Activated CD4-positive, alpha-beta T cell treated with anti-CD3 and anti-CD28 coated beads, Interleukin-2, amount 10 ng/mL, durations not matched to agents 7 days and 5 days (primary cell): ENCODE data around the gene TRIM26. TPM values are rescaled to one million over a fixed set of nuclear protein-coding genes. Genes with fewer than 3 reads are reported as not detected.

ENCODE experiments used
- CTCF ChIA-PET: fragments of 350-600 bp; sonication (Branson Sonifier 250); formaldehyde crosslinking; loops from one replicate; lab custom pipeline; 2021; ENCODE audit warnings: antibody characterized with exemption; lab: Charles Lee
- POLR2A ChIA-PET: fragments of 350-600 bp; sonication (Branson Sonifier 250); formaldehyde crosslinking; loops from one replicate; lab custom pipeline; 2021; ENCODE audit warnings: antibody characterized with exemption; lab: Charles Lee
- DNase-seq: peaks from one replicate; pipeline ENCODE4 v3.0.0-alpha.2; 2020
- H3K27ac Mint-ChIP-seq: one replicate; pipeline ENCODE4 v1.8.0; 2021; ENCODE audit warnings: mild to moderate bottlenecking, moderate library complexity, mixed read lengths
- H3K27me3 Mint-ChIP-seq: one replicate; pipeline ENCODE4 v1.8.0; 2021; ENCODE audit warnings: mixed read lengths
- H3K36me3 Mint-ChIP-seq: one replicate; pipeline ENCODE4 v1.8.0; 2021; ENCODE audit warnings: low read depth, mixed read lengths
- H3K4me1 Mint-ChIP-seq: one replicate; pipeline ENCODE4 v1.8.0; 2021; ENCODE audit warnings: mixed read lengths
- H3K4me3 Mint-ChIP-seq: one replicate; pipeline ENCODE4 v1.8.0; 2021; ENCODE audit warnings: mild to moderate bottlenecking, moderate library complexity, mixed read lengths
- H3K9me3 Mint-ChIP-seq: one replicate; pipeline ENCODE4 v1.8.0; 2021; ENCODE audit warnings: mixed read lengths
- total RNA-seq, 2 experiments: library from RNA; stranded (reverse); gene quantifications; one replicate each; pipeline ENCODE4 v1.2.3, GENCODE V29; 2021

The TRIM26 gene
- total RNA-seq, 2 experiments from 2014 or later: 84.6 to 88.3 TPM

DNA sequence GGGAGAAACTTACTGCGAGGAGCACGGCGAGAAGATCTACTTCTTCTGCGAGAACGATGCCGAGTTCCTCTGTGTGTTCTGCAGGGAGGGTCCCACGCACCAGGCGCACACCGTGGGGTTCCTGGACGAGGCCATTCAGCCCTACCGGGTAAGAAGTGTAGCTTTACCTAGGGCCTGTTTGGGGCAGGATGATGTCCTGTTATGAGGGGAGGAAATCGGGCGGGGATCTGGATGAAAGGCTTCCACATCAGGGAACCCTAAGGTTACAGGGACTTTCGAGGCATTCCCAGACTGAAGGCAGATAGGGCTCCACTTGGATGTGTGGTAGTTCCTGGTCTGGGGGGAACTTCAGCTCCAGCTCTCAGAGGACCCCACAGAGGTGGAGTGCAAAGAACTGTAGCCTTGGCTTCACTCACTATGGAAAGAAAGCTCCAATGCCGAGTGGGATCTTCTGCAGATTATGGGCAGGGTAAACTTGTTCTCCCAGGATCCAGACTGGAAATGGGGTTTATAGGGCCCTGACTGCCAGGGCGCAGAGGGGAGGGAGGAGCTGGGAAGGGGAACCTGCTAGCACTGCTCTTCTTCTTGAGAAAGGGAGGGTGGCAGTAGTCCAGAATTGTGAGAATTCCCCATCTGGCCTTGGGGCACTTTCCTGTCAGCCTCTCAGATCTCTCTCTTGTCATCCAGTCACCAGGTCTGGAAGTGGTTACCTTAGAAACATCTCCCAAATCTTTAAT is 49.1 kb downstream of the TRIM26 start:
- no peaks in the 10 kb centered on the region for H3K36me3 Mint-ChIP-seq
- peaks cover 22% of the 10 kb centered on the region for H3K4me1 Mint-ChIP-seq
- no peak for DNase-seq
- H3K27me3 Mint-ChIP-seq: peaks cover 21% of the 10 kb centered on the region
- no peak overlapping the region for H3K27ac Mint-ChIP-seq
- H3K9me3 Mint-ChIP-seq: no peaks in the 10 kb centered on the region
- ChIA-PET POLR2A (no interaction called here), CTCF (no interaction called here)
- H3K4me3 Mint-ChIP-seq: no peak overlapping the region

GRCh38 chr6:30163090-30163917 is 49.9 kb downstream of the TRIM26 start, which contains the start of gene TRIM15:
TRIM15 (plus strand) TSS chr6:30163546; CDS start chr6:30163685, 139 bp downstream.
- POLR2A ChIA-PET: no interaction called here
- CTCF ChIA-PET: no interaction called here
- Mint-ChIP-seq H3K4me3 (no peak within 1 kb of the TSS), H3K4me1 (peaks cover 23% of the 10 kb centered on the region), H3K27me3 (peaks cover 14% of the 10 kb centered on the region), H3K27ac (no peak within 1 kb of the TSS), H3K9me3 (no peaks in the 10 kb centered on the region), H3K36me3 (no peaks in the 10 kb centered on the region)
- no peak for DNase-seq

DNA sequence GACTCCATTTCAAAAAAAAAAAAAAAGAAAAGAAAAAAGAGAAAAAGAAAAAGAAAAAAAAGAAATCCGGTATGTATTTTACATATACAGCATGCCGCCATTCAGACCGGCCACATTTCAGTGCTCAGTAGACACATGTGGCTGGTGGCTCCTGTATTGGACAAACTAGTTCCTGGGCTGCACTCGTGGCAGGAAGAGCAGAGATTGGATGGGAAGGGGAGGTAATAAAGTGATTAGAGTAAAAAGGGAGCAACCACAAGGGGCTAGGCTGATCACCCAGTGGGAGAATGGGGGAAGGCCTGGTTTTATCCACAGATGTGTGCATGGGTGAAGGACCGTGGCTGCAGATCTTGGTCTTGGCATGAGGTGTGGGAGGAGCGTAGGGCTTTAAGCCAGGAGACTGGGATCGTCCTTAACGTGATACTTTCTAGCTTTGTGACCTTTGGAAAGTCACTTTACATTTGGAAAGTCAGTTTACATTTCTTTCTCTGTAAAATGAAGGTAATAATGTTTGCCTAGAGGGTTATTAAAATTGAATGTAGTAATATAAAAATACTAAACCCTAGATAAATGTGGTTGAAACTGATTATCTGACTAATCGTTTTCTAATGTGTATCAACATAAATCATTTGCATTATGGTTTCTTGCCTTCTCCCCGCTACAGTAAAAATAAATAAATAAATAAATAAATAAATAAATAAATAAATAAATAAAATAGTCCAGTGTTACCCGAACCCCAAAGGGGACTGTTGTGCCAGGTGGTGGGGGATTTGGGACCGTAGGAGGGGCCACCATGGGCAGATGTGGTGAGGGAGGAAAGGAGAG is 50.7 kb downstream of the TRIM26 start:
- H3K27me3 Mint-ChIP-seq: peaks cover 11% of the 10 kb centered on the region
- DNase-seq: no peak
- no peaks in the 10 kb centered on the region for H3K9me3 Mint-ChIP-seq
- H3K4me1 Mint-ChIP-seq: peaks cover 25% of the 10 kb centered on the region
- no peaks in the 10 kb centered on the region for H3K36me3 Mint-ChIP-seq
- POLR2A ChIA-PET: no interaction called here
- H3K27ac Mint-ChIP-seq: no peak overlapping the region
- H3K4me3 Mint-ChIP-seq: no peak overlapping the region
- CTCF ChIA-PET: interaction anchor here (0.6 kb wide), 1 partner anchor 371 kb away, joined by 3 read pairs; no protein-coding TSS in a partner anchor

DNA sequence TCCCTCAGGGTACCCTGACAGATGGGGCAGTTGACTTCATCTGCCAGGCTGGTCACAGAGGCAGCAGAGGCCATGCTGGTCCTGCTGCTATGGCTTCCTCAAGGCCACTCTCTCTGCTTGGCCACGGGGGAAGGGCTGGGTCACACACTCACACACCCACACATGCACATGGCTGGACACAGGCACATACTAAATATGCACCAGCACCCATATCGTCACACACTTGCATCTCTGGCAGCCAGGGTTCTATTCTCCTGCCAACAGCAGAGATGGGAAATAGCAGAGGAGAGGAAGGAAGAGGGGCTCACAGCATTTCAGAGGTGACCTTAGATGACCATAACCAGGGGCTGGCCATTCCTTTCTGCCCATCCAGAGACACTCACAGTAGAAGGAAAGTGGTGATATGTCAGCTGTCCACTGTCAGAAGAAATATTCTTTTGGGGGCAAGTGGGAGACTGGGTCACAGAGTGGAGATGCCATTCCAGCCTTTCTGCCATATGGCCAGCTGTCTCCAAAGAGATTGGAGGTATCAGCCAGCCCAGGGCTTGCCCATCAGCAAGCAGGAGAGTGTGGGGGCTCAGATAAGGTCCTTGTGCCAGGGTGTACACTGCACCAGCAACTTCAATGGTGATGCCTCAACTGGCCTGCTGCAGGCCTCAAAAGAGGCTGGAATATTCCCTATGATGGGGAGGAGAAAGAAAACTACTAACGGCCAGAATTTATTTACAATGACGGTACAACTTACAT is 52.2 kb downstream of the TRIM26 start, which contains the start of gene TRIM10:
Gene TRIM10 (minus strand): TSS at position 427 of the 747 bp plus-strand sequence. CDS start 353 bp downstream, at position 74.
- peaks cover 17% of the 10 kb centered on the region for H3K4me1 Mint-ChIP-seq
- POLR2A ChIA-PET: no interaction called here
- peaks cover 8% of the 10 kb centered on the region for H3K27me3 Mint-ChIP-seq
- no peak within 1 kb of the TSS for H3K4me3 Mint-ChIP-seq
- H3K9me3 Mint-ChIP-seq: no peaks in the 10 kb centered on the region
- no peak within 1 kb of the TSS for H3K27ac Mint-ChIP-seq
- CTCF ChIA-PET: no interaction called here
- no peak for DNase-seq
- H3K36me3 Mint-ChIP-seq: no peaks in the 10 kb centered on the region

- no peak for DNase-seq
- Mint-ChIP-seq H3K36me3 (no peaks in the 10 kb centered on the region), H3K27me3 (peaks cover 10% of the 10 kb centered on the region), H3K4me1 (peaks cover 17% of the 10 kb centered on the region), H3K27ac (no peak overlapping the region), H3K9me3 (no peaks in the 10 kb centered on the region), H3K4me3 (no peak overlapping the region)
- POLR2A ChIA-PET: no interaction called here
- CTCF ChIA-PET: no interaction called here
Observed at GRCh38 chr6:30160008-30160784, 53.0 kb downstream of the TRIM26 start.

GRCh38 chr6:30158475-30159040 is 54.6 kb downstream of the TRIM26 start:
- ChIA-PET POLR2A (no interaction called here), CTCF (interaction anchor here (0.6 kb wide), 1 partner anchor 98 kb away, joined by 3 read pairs; the partner anchor contains the start of gene POLR1H)
- Mint-ChIP-seq H3K27me3 (peaks cover 13% of the 10 kb centered on the region), H3K27ac (no peak overlapping the region), H3K36me3 (no peaks in the 10 kb centered on the region), H3K9me3 (no peaks in the 10 kb centered on the region), H3K4me1 (peaks cover 15% of the 10 kb centered on the region), H3K4me3 (no peak overlapping the region)
- DNase-seq: no peak

DNA sequence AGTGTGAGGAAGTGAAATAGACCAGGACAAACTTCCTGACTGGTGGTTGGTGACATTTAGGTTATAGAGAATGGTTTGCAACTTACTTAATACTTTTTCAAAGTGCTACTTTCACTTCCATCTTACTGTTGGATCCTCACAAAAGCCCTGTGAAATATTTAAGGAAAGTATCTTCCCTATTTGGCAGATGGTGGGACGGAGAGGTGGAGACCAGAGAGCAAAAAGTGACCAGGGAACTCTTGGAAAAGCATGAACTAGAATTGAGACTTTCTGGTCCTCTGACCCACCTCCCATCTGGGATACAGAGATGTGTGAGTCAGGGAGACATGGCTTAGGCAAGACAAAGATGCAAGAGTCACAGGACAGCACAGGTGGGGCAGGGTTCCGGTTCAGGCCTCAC is 55.2 kb downstream of the TRIM26 start:
- Mint-ChIP-seq H3K4me1 (peaks cover 9% of the 10 kb centered on the region), H3K4me3 (no peak overlapping the region), H3K27me3 (peaks cover 17% of the 10 kb centered on the region), H3K27ac (no peak overlapping the region), H3K36me3 (no peaks in the 10 kb centered on the region), H3K9me3 (no peaks in the 10 kb centered on the region)
- ChIA-PET CTCF (interaction anchor here (0.6 kb wide), 1 partner anchor 97 kb away, joined by 3 read pairs; the partner anchor contains the start of gene POLR1H), POLR2A (no interaction called here)
- DNase-seq: no peak

GRCh38 chr6:30157581-30157980 is 55.6 kb downstream of the TRIM26 start:
- H3K9me3 Mint-ChIP-seq: no peaks in the 10 kb centered on the region
- ChIA-PET CTCF (no interaction called here), POLR2A (no interaction called here)
- H3K27me3 Mint-ChIP-seq: peaks cover 18% of the 10 kb centered on the region
- peaks cover 8% of the 10 kb centered on the region for H3K4me1 Mint-ChIP-seq
- no peaks in the 10 kb centered on the region for H3K36me3 Mint-ChIP-seq
- no peak for DNase-seq
- H3K4me3 Mint-ChIP-seq: no peak overlapping the region
- no peak overlapping the region for H3K27ac Mint-ChIP-seq

- H3K36me3 Mint-ChIP-seq: no peaks in the 10 kb centered on the region
- no peaks in the 10 kb centered on the region for H3K9me3 Mint-ChIP-seq
- POLR2A ChIA-PET: no interaction called here
- DNase-seq: no peak
- H3K4me1 Mint-ChIP-seq: peaks cover 5% of the 10 kb centered on the region
- CTCF ChIA-PET: no interaction called here
- no peak overlapping the region for H3K27ac Mint-ChIP-seq
- H3K4me3 Mint-ChIP-seq: no peak overlapping the region
- H3K27me3 Mint-ChIP-seq: peaks cover 20% of the 10 kb centered on the region
Observed at GRCh38 chr6:30156774-30157173, 56.4 kb downstream of the TRIM26 start.

GRCh38 chr6:30156262-30156599 is 57.0 kb downstream of the TRIM26 start:
- DNase-seq: no peak
- Mint-ChIP-seq H3K4me1 (peaks cover 9% of the 10 kb centered on the region), H3K27ac (no peak overlapping the region), H3K9me3 (no peaks in the 10 kb centered on the region), H3K27me3 (peaks cover 20% of the 10 kb centered on the region), H3K36me3 (no peaks in the 10 kb centered on the region), H3K4me3 (no peak overlapping the region)
- POLR2A ChIA-PET: no interaction called here
- CTCF ChIA-PET: no interaction called here

DNA sequence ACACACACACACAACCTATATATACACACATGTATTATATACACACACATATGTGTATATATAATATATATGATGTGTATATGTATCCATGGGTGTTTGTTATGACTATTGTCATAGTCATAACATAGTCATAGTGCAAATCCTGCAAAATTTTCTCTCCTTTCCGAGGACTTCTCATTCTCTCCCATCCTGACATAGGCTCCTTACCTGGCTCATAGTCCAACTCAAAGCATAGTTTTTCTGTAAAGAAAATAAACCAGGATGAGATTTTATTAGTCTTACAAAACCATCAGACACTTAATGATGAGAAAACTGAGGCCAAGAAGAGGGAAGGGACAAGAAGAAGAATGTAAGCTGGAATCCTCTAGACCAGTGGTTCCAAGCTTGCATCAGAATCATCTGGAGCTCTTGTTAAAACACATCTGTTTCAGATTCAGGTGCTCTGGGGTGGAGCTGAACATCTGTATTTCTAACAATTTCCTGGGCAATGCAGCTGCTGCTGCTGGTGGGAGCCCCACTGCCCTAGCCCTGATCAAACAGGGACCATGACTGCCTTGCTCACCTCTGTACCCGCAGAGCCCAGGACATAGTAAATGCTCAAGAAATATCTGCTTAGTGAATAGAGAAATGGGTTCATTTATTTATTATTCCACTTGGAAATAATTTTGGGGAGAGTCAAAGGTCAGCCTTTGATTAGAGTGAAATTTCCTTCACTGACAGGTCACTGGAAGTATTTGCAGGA is 57.5 kb downstream of the TRIM26 start:
- CTCF ChIA-PET: interaction anchor here (1.3 to 1.6 kb wide), 2 partner anchors 11 to 24 kb away, joined by 4 to 5 read pairs; no protein-coding TSS in a partner anchor

More for the DNA sequence above, 57.5 kb downstream of the TRIM26 start:
- peaks cover 9% of the 10 kb centered on the region for H3K4me1 Mint-ChIP-seq
- no peak overlapping the region for H3K4me3 Mint-ChIP-seq
- POLR2A ChIA-PET: no interaction called here
- H3K9me3 Mint-ChIP-seq: no peaks in the 10 kb centered on the region
- H3K27me3 Mint-ChIP-seq: peaks cover 20% of the 10 kb centered on the region
- DNase-seq: no peak
- no peak overlapping the region for H3K27ac Mint-ChIP-seq
- H3K36me3 Mint-ChIP-seq: no peaks in the 10 kb centered on the region
